Heart left ventricle (tissue), 13 donors: ENCODE results near the gene EDA2R.

ENCODE experiments used
- POLR2A ChIP-seq, 2 donors: fragments of 450-650 bp; IDR thresholded peaks; one replicate each; pipeline ENCODE4 v1.6.1; 2017; ENCODE audit warnings: antibody characterized with exemption in 2 of 2, mild to moderate bottlenecking in 2 of 2, moderate library complexity in 2 of 2
- TF ChIP-seq, protein P1 (sequence below), 12 donors: fragments of 200-600 bp; sonication (generic) in 4 of 12; IDR thresholded peaks; one replicate each; pipeline versions ENCODE4 v1.5.0 to v1.8.0; 2018 to 2022; ENCODE audit warnings: antibody characterized with exemption in 12 of 12, mild to moderate bottlenecking in 5 of 12
- donor health status: ischemic (EF 13 %, LVEDD 7.1; RV severe dilation, severe dysfunction).
- donor health status: DM: no; HTN: yes; CAD: no.
- donor health status: DM: no; HTN: no; CAD: no.
- donor health status: ischemic (EF 25% LVEDD 6.9; RV normal size, moderate dysfunction).
- donor health status: ischemic (EF 25% LVEDD 5.7; RV mildly dilated, moderate dysfunction).
- donor health status: ischemic (EF 35%, LVEDD 5.7; RV mildly dilated, moderate dysfunction).
- donor health status: nonischemic (EF 11% LVEDD 7.7; RV severe dilation, severe dysfunction).
- donor health status: DM: yes; HTN: yes; CAD: no.
- donor health status: PGD.
- donor health status: ischemic (EF 29% LVEDD 5.4; RV normal size, mild dysfunction).
- donor health status: nonischemic (EF 23%, LVEDD 6.1; RV moderate dilation, normal function).

DNA sequence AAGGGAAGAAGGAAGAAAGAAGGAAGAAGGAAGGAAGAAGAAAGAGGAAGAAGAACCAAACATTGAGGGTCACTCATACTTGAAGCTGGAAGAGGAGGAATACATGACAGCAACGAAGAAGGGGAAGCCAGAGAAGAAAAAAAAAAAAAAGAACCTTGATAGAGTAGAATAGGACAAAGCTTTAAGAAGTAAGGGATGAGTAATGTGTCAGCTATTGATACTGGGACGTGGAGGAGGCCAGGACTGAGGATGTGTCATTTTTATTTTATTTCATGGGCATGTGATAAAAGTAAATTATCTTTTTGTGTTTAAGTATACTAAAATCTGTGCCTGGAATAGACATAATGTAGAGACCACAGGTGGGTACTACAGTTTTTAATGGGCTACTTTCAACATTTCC, 6.4 kb downstream of the EDA2R start:
- TF ChIP-seq, protein P1, sequence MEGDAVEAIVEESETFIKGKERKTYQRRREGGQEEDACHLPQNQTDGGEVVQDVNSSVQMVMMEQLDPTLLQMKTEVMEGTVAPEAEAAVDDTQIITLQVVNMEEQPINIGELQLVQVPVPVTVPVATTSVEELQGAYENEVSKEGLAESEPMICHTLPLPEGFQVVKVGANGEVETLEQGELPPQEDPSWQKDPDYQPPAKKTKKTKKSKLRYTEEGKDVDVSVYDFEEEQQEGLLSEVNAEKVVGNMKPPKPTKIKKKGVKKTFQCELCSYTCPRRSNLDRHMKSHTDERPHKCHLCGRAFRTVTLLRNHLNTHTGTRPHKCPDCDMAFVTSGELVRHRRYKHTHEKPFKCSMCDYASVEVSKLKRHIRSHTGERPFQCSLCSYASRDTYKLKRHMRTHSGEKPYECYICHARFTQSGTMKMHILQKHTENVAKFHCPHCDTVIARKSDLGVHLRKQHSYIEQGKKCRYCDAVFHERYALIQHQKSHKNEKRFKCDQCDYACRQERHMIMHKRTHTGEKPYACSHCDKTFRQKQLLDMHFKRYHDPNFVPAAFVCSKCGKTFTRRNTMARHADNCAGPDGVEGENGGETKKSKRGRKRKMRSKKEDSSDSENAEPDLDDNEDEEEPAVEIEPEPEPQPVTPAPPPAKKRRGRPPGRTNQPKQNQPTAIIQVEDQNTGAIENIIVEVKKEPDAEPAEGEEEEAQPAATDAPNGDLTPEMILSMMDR (IDR thresholded peaks at IDR 0.05): no peak
- no peak for TF ChIP-seq POLR2A (IDR thresholded peaks at IDR 0.05)
